Esophagus muscularis mucosa (tissue), 4 donors: ENCODE measurements around the gene SLC12A7. TPM values are rescaled to one million over a fixed set of nuclear protein-coding genes. Genes with fewer than 3 reads are reported as not detected.

Experiments used
- DNase-seq: peaks from one replicate; pipeline ENCODE4 v3.0.0-alpha.2; 2017; ENCODE audit errors: extremely low spot score
- H3K27ac ChIP-seq, 4 donors: fragments of 200-600 bp; sonication (generic); replicated peaks in 1 of 4; 1 replicate in 3 of 4; 2 replicates in 1 of 4; pipeline ENCODE4 v1.5.1; 2016 to 2019; ENCODE audit warnings: mild to moderate bottlenecking in 1 of 4
- H3K27me3 ChIP-seq, 4 donors: fragments of 200-600 bp; sonication (generic); one replicate each; pipeline versions ENCODE4 v1.5.1 to v1.6.0; 2016 to 2019
- H3K36me3 ChIP-seq, 4 donors: fragments of 200-600 bp; sonication (generic); one replicate each; pipeline ENCODE4 v1.5.1; 2016 to 2019
- H3K4me1 ChIP-seq, 4 donors: fragments of 200-600 bp; sonication (generic); one replicate each; pipeline ENCODE4 v1.5.1; 2016 to 2019
- H3K4me3 ChIP-seq, 4 donors: fragments of 200-600 bp; sonication (generic); 1 replicate in 2 of 4; 2 replicates in 2 of 4; pipeline ENCODE4 v1.5.1; 2016 to 2019; ENCODE audit warnings: mild to moderate bottlenecking in 4 of 4, moderate library complexity in 1 of 4
- H3K9me3 ChIP-seq, 4 donors: fragments of 200-600 bp; sonication (generic); 1 replicate in 3 of 4; 2 replicates in 1 of 4; pipeline ENCODE4 v1.5.1; 2016 to 2019
- CTCF ChIP-seq, 3 experiments: fragments of 200-600 bp in 2 of 3; fragments of 450-650 bp in 1 of 3; sonication (generic) in 2 of 3; IDR thresholded peaks; one replicate each; pipeline ENCODE4 v1.5.1; 2017 to 2019; ENCODE audit warnings: antibody characterized with exemption in 3 of 3, mild to moderate bottlenecking in 2 of 3, moderate library complexity in 1 of 3
- EP300 ChIP-seq: sonication (generic); formaldehyde crosslinking; IDR thresholded peaks from one replicate; pipeline ENCODE4 v1.6.1; 2017; ENCODE audit warnings: antibody characterized with exemption
- POLR2A ChIP-seq: fragments of 450-650 bp; IDR thresholded peaks from one replicate; pipeline ENCODE4 v1.6.1; 2017; ENCODE audit warnings: antibody characterized with exemption, moderate library complexity, mild to moderate bottlenecking, low read depth
- POLR2AphosphoS5 ChIP-seq, 2 donors: sonication (generic); formaldehyde crosslinking; IDR thresholded peaks; one replicate each; pipeline ENCODE4 v1.6.1; 2017; ENCODE audit warnings: antibody characterized with exemption in 2 of 2
- WGBS: methylation state at CpG from one replicate; pipeline ENCODE4 v1.1.5; 2018; 5-methylcytosine and 5-hydroxymethylcytosine counted together
- intact Hi-C: fragments of 100-400 bp; cut with DNase I; formaldehyde crosslinking; loops from one replicate; pipeline ENCODE4 v1.15.1; 2023
- total RNA-seq, 4 donors: library from RNA; depleted of rRNA; stranded (reverse); fragments of >200 nt; gene quantifications; one replicate each; pipeline versions ENCODE4 v1.1.0 to v1.2.1, GENCODE V29; 2016

SLC12A7 gene
- total RNA-seq, 4 donors from 2014 or later = 21.6 to 35.8 (median 25.4) TPM

- DNase-seq = no peak
- Histone ChIP-seq H3K4me3 (no peak overlapping the region), H3K27me3 (no peaks in the 10 kb centered on the region), H3K36me3 (peaks cover 0 to 3% (median 0%) of the 10 kb centered on the region in 4 donors), H3K9me3 (no peaks in the 10 kb centered on the region), H3K27ac (no peak overlapping the region), H3K4me1 (no peaks in the 10 kb centered on the region)
- intact Hi-C loops = no loop called here
- 83% methylated on average over 7 of the region's 7 CpGs for WGBS
- TF ChIP-seq CTCF (IDR thresholded peaks at IDR 0.05) (no peak), POLR2AphosphoS5 (IDR thresholded peaks at IDR 0.05) (no peak), EP300 (no peak), POLR2A (no peak)
These were observed 68.5 kb downstream of the SLC12A7 start for GRCh38 chr5:1043327-1043726.

DNA sequence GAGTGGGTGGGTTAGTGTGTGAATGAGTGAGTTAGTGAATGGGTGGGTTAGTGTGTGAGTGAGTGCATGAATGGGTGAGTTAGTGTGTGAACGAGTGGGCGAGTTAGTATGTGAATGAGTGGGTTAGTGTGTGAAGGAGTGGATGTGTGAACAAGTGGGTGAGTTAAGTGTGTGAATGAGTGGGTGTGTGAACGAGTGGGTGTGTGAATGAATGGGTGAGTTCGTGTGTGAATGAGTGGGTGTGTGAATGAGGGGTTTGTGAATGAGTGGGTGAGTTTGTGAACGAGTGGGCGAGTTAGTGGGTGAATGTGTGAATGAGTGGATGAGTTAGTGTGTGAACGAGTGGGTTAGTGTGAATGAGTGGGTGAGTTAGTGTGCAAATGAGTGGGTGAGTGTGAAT is 69.2 kb downstream of the SLC12A7 start:
- WGBS = 88% methylated on average over 7 of the region's 7 CpGs

GRCh38 chr5:1041225-1042143 is 70.4 kb downstream of the SLC12A7 start:
- H3K9me3 ChIP-seq = no peaks in the 10 kb centered on the region
- no peaks in the 10 kb centered on the region for H3K4me1 ChIP-seq
- intact Hi-C loops = no loop called here
- H3K36me3 ChIP-seq = peaks cover 0 to 7% (median 2%) of the 10 kb centered on the region in 4 donors
- TF ChIP-seq EP300 (no peak), POLR2A (no peak), CTCF (IDR thresholded peaks at IDR 0.05) (no peak), POLR2AphosphoS5 (IDR thresholded peaks at IDR 0.05) (no peak)
- DNase-seq = no peak
- H3K27ac ChIP-seq = no peak overlapping the region
- H3K4me3 ChIP-seq = no peak overlapping the region
- WGBS = 83% methylated on average over 15 of the region's 15 CpGs
- H3K27me3 ChIP-seq = no peaks in the 10 kb centered on the region

More for the DNA sequence above, 69.2 kb downstream of the SLC12A7 start:
- intact Hi-C loops = no loop called here
- no peaks in the 10 kb centered on the region for H3K27me3 ChIP-seq
- no peak overlapping the region for H3K27ac ChIP-seq
- H3K4me3 ChIP-seq = no peak overlapping the region
- H3K4me1 ChIP-seq = no peaks in the 10 kb centered on the region
- TF ChIP-seq POLR2A (no peak), POLR2AphosphoS5 (IDR thresholded peaks at IDR 0.05) (no peak), EP300 (no peak), CTCF (IDR thresholded peaks at IDR 0.05) (no peak)
- peaks cover 0 to 7% (median 2%) of the 10 kb centered on the region in 4 donors for H3K36me3 ChIP-seq
- no peaks in the 10 kb centered on the region for H3K9me3 ChIP-seq
- no peak for DNase-seq

GRCh38 chr5:1040571-1040970 is 71.3 kb downstream of the SLC12A7 start:
- Histone ChIP-seq H3K27me3 (no peaks in the 10 kb centered on the region), H3K36me3 (peaks cover 0 to 7% (median 2%) of the 10 kb centered on the region in 4 donors), H3K9me3 (no peaks in the 10 kb centered on the region), H3K4me3 (no peak overlapping the region), H3K4me1 (no peaks in the 10 kb centered on the region), H3K27ac (no peak overlapping the region)
- TF ChIP-seq POLR2A = no peak
- no peak for TF ChIP-seq CTCF (IDR thresholded peaks at IDR 0.05)
- no peak for TF ChIP-seq POLR2AphosphoS5 (IDR thresholded peaks at IDR 0.05)
- TF ChIP-seq EP300 = no peak
- no peak for DNase-seq
- intact Hi-C loops = no loop called here
- WGBS = 100% methylated on average over 1 of the region's 10 CpGs
